HepG2 (cell line): ENCODE data around the gene RAB1B. TPM values are rescaled to one million over a fixed set of nuclear protein-coding genes. Genes with fewer than 3 reads are reported as not detected.
A peak's percentile ranks its signal among the peaks of the same experiment; 100 is the strongest.

Source experiments
- ATAC-seq: fragments of 200-7000 bp; cut with Tn5 transposase; 3 replicates; pipeline ENCODE4 v1.9.1; 2020; ENCODE audit warnings: mild to moderate bottlenecking, moderate library complexity
- BruUV-seq: library from RNA; stranded (reverse); fragments of 400-500 nt; replicated peaks from 2 replicates; lab custom pipeline; 2021; lab: Mats Ljungman, UMichigan
- CTCF ChIA-PET: fragments of 300-600 bp; formaldehyde crosslinking; extraction: SDS; loops from one replicate; lab custom pipeline; 2021; ENCODE audit warnings: low total read pairs, inconsistent platforms, low intra/inter-chr PET ratio; lab: Yijun Ruan, JAX
- POLR2A ChIA-PET: fragments of 350-600 bp; sonication (Branson Sonifier 250); formaldehyde crosslinking; loops from one replicate; lab custom pipeline; 2020; ENCODE audit warnings: antibody characterized with exemption, inconsistent platforms; lab: Yijun Ruan, JAX
- DNase-seq: peaks from one replicate; pipeline ENCODE4 v3.0.0-alpha.2; 2015; ENCODE audit warnings: low spot score
- FAIRE-seq: peaks from 3 replicates; lab custom pipeline; 2011; peaks lifted over from hg19 to GRCh38; lab: Jason Lieb, UNC
- H2AFZ ChIP-seq: one replicate; pipeline ENCODE4 v1.6.1; 2011; ENCODE audit warnings: low read length, inconsistent platforms
- H3K27ac ChIP-seq: fragments of 300-600 bp; 3 replicates; pipeline ENCODE4 v1.8.0; 2011; ENCODE audit warnings: mixed run types, mild to moderate bottlenecking, mixed read lengths, low read length, inconsistent platforms; ENCODE audit not compliant: insufficient read depth; ENCODE audit errors: extremely low read length
- H3K27me3 ChIP-seq, 2 experiments: fragments of 200-600 bp in 1 of 2; 2 replicates in 1 of 2; 3 replicates in 1 of 2; pipeline versions ENCODE4 v1.6.0 to v1.8.0; 2011; ENCODE audit warnings: low read length in 2 of 2, mild to moderate bottlenecking in 2 of 2, moderate library complexity in 2 of 2, inconsistent platforms in 1 of 2; ENCODE audit not compliant: insufficient read depth in 2 of 2, control insufficient read depth in 1 of 2
- H3K36me3 ChIP-seq, 2 experiments: fragments of 200-600 bp in 1 of 2; replicated peaks in 1 of 2; 2 replicates in 1 of 2; 3 replicates in 1 of 2; pipeline versions ENCODE4 v1.5.1 to v1.8.0; 2011; ENCODE audit warnings: low read length in 2 of 2, inconsistent platforms in 1 of 2; ENCODE audit not compliant: insufficient read depth in 2 of 2, control insufficient read depth in 1 of 2
- H3K4me1 ChIP-seq: 2 replicates; pipeline ENCODE4 v1.5.1; 2012; ENCODE audit warnings: low read length, inconsistent platforms; ENCODE audit not compliant: insufficient read depth
- H3K4me2 ChIP-seq: 2 replicates; pipeline ENCODE4 v1.6.0; 2011; ENCODE audit warnings: low read depth, low read length, inconsistent platforms
- H3K4me3 ChIP-seq, 3 experiments: fragments of 200-600 bp in 1 of 3; sonication (generic), shearing (Covaris generic) in 1 of 3; replicated peaks in 1 of 3; 2 replicates each; pipeline ENCODE4 v1.5.1; 2011 to 2016; ENCODE audit warnings: low read length in 3 of 3, inconsistent platforms in 2 of 3, low read depth in 2 of 3, mild to moderate bottlenecking in 2 of 3, control low read depth in 1 of 3, mixed read lengths in 1 of 3; ENCODE audit not compliant: insufficient read depth in 1 of 3
- H3K79me2 ChIP-seq: one replicate; pipeline ENCODE4 v1.6.1; 2011; ENCODE audit warnings: low read length, inconsistent platforms; ENCODE audit not compliant: insufficient read depth
- H3K9ac ChIP-seq: 2 replicates; pipeline ENCODE4 v1.6.0; 2011; ENCODE audit warnings: mild to moderate bottlenecking, low read depth, low read length, inconsistent platforms; ENCODE audit not compliant: insufficient read depth
- H3K9me3 ChIP-seq: 2 replicates; pipeline ENCODE4 v1.5.1; 2012; ENCODE audit warnings: mild to moderate bottlenecking, low read length
- H4K20me1 ChIP-seq: 2 replicates; pipeline ENCODE4 v1.6.0; 2011; ENCODE audit warnings: inconsistent platforms, mild to moderate bottlenecking, low read length, moderate library complexity; ENCODE audit not compliant: insufficient read depth
- FOXK1 ChIP-seq: sonication (generic); formaldehyde crosslinking; IDR thresholded peaks from 2 replicates; pipeline ENCODE4 v1.4.0; 2020; ENCODE audit warnings: low read depth, missing genetic modification reagents, borderline replicate concordance
- HOXA9 ChIP-seq: sonication (generic); formaldehyde crosslinking; IDR thresholded peaks from 2 replicates; pipeline ENCODE4 v1.8.1; 2022; ENCODE audit warnings: missing genetic modification reagents, mild to moderate bottlenecking, moderate library complexity, borderline replicate concordance
- MED13 ChIP-seq: sonication (generic); formaldehyde crosslinking; IDR thresholded peaks from 2 replicates; pipeline ENCODE4 v1.5.0; 2020; ENCODE audit warnings: missing genetic modification reagents
- SMAD3 ChIP-seq: sonication (generic); formaldehyde crosslinking; IDR thresholded peaks from 2 replicates; pipeline ENCODE4 v1.4.0; 2020; ENCODE audit warnings: missing genetic modification reagents
- ZNF160 ChIP-seq: sonication (generic); formaldehyde crosslinking; IDR thresholded peaks from 2 replicates; pipeline ENCODE4 v1.8.0; 2022; ENCODE audit warnings: mild to moderate bottlenecking, inconsistent platforms, missing genetic modification reagents
- WGBS: methylation state at CpG from one replicate; pipeline ENCODE4 v1.1.6; 2017; ENCODE audit warnings: low lambda C conversion rate; 5-methylcytosine and 5-hydroxymethylcytosine counted together
- in situ Hi-C: cut with HindIII; loops from 2 replicates; pipeline ENCODE4 v1.10.0; 2017; ENCODE audit warnings: low pct_unique_long_range_greater_than_20kb; ENCODE audit not compliant: extremely low pct_ligation_motif_present
- intact Hi-C: fragments of 100-400 bp; cut with micrococcal nuclease; formaldehyde crosslinking; loops from one replicate; pipeline ENCODE4 v1.10.0; 2022; ENCODE audit not compliant: unreplicated experiment
- polyA plus RNA-seq, 8 experiments: library from polyadenylated mRNA; depleted of rRNA in 3 of 8; stranded (reverse) in 7 of 8; unstranded in 1 of 8; fragments of >200 nt; fragmentation: Illumina TruSeq in 4 of 8; extraction: Trizol in 4 of 8; gene quantifications; 2 replicates each; pipeline versions ENCODE4 v1.2.1 to v1.2.3, GENCODE V29; 2011 to 2016; ENCODE audit warnings: low read depth in 4 of 8, missing spikeins in 1 of 8, mixed read lengths in 1 of 8; ENCODE audit not compliant: insufficient read depth in 1 of 8
- total RNA-seq, 5 experiments: library from RNA; depleted of rRNA; stranded (reverse); fragments of >200 nt; fragmentation: Illumina TruSeq; extraction: Trizol; gene quantifications; 2 replicates each; pipeline ENCODE4 v1.2.3, GENCODE V29; 2016; ENCODE audit warnings: low read depth in 1 of 5
- TF ChIP-seq, protein P1 (sequence below): sonication (generic); formaldehyde crosslinking; IDR thresholded peaks from 2 replicates; pipeline ENCODE4 v1.5.0; 2020; ENCODE audit warnings: mild to moderate bottlenecking, missing genetic modification reagents, moderate library complexity
- TF ChIP-seq, protein P2 (sequence below): sonication (generic); formaldehyde crosslinking; IDR thresholded peaks from 2 replicates; pipeline ENCODE4 v1.4.0; 2020; ENCODE audit warnings: missing genetic modification reagents, borderline replicate concordance
- TF ChIP-seq, protein P3 (sequence below): sonication (generic); formaldehyde crosslinking; conservative IDR thresholded peaks from 2 replicates; pipeline ENCODE4 v1.4.0; 2020; ENCODE audit warnings: mild to moderate bottlenecking, missing genetic modification reagents, moderate library complexity

RAB1B gene
- total and polyA plus RNA-seq, 2 of the 13 experiments (the other 11 are each of a cell fraction or from before 2014, with no cell fraction given), result 77.9 to 87.9 TPM

DNA sequence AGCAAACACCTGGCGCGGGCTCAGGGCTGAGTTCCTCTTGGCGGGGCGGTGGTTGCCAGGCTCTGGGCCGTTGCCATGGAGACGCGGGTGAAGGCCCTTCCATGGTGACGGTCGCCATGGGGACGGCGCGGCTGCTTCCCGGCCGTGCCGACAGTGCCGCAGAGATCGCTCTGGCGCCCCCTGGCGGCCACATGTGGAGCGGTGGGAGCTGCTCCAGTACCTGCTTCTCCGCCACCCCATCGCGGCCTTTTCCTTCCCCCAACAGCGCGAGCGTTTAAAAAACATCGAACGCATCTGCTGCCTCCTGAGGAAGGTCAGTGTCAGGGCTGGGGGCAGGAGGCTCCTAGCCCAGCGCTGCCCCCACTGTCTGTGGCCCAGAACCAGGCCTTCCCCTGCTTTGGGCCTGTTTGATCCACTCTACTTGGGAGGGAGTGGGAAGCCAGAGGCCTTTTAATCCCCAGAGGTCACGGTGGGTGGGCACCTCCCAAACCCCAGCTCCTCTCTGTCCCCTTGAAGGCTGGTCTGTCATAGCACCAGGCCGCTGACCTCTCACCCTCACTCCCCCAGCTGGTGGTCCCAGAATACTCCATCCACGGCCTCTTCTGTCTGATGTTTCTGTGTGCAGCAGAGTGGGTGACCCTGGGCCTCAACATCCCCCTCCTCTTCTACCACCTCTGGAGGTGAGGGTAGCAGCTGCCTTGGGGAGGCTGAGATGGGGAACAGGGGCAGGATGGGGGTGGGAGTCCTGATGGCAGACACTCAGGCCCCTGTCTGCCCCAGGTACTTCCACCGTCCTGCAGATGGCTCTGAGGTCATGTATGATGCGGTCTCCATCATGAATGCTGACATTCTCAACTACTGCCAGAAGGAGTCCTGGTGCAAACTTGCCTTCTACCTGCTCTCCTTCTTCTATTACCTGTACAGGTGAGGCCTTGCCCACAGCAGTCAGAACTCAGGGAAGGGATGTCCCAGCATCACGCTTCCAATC lies 14.3 kb downstream of the RAB1B start:
- POLR2A ChIA-PET, result interaction anchor here (1.3 to 2.3 kb wide), 4 partner anchors 8 to 53 kb away, joined by 3 to 9 read pairs (median 6); partner anchors contain the start of genes RAB1B and RIN1
- no peak overlapping the region for H3K9ac ChIP-seq
- TF ChIP-seq, protein P1, sequence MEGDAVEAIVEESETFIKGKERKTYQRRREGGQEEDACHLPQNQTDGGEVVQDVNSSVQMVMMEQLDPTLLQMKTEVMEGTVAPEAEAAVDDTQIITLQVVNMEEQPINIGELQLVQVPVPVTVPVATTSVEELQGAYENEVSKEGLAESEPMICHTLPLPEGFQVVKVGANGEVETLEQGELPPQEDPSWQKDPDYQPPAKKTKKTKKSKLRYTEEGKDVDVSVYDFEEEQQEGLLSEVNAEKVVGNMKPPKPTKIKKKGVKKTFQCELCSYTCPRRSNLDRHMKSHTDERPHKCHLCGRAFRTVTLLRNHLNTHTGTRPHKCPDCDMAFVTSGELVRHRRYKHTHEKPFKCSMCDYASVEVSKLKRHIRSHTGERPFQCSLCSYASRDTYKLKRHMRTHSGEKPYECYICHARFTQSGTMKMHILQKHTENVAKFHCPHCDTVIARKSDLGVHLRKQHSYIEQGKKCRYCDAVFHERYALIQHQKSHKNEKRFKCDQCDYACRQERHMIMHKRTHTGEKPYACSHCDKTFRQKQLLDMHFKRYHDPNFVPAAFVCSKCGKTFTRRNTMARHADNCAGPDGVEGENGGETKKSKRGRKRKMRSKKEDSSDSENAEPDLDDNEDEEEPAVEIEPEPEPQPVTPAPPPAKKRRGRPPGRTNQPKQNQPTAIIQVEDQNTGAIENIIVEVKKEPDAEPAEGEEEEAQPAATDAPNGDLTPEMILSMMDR (CRISPR knock-in tag), result peak; percentile 98
- peak; percentile 27; the same call in 1 of the 2 replicates for TF ChIP-seq FOXK1 (CRISPR knock-in tag)
- TF ChIP-seq MED13 (CRISPR knock-in tag), result no peak
- no peak for TF ChIP-seq HOXA9 (CRISPR knock-in tag)
- TF ChIP-seq SMAD3 (CRISPR knock-in tag), result 0 out of 2 replicates have a peak, but pooled peaks have one; percentile 32
- TF ChIP-seq ZNF160 (CRISPR knock-in tag), result 0 out of 2 replicates have a peak, but pooled peaks have one; percentile 26
- TF ChIP-seq, protein P2, sequence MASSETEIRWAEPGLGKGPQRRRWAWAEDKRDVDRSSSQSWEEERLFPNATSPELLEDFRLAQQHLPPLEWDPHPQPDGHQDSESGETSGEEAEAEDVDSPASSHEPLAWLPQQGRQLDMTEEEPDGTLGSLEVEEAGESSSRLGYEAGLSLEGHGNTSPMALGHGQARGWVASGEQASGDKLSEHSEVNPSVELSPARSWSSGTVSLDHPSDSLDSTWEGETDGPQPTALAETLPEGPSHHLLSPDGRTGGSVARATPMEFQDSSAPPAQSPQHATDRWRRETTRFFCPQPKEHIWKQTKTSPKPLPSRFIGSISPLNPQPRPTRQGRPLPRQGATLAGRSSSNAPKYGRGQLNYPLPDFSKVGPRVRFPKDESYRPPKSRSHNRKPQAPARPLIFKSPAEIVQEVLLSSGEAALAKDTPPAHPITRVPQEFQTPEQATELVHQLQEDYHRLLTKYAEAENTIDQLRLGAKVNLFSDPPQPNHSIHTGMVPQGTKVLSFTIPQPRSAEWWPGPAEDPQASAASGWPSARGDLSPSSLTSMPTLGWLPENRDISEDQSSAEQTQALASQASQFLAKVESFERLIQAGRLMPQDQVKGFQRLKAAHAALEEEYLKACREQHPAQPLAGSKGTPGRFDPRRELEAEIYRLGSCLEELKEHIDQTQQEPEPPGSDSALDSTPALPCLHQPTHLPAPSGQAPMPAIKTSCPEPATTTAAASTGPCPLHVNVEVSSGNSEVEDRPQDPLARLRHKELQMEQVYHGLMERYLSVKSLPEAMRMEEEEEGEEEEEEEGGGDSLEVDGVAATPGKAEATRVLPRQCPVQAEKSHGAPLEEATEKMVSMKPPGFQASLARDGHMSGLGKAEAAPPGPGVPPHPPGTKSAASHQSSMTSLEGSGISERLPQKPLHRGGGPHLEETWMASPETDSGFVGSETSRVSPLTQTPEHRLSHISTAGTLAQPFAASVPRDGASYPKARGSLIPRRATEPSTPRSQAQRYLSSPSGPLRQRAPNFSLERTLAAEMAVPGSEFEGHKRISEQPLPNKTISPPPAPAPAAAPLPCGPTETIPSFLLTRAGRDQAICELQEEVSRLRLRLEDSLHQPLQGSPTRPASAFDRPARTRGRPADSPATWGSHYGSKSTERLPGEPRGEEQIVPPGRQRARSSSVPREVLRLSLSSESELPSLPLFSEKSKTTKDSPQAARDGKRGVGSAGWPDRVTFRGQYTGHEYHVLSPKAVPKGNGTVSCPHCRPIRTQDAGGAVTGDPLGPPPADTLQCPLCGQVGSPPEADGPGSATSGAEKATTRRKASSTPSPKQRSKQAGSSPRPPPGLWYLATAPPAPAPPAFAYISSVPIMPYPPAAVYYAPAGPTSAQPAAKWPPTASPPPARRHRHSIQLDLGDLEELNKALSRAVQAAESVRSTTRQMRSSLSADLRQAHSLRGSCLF (CRISPR knock-in tag), result no peak
- TF ChIP-seq, protein P3, sequence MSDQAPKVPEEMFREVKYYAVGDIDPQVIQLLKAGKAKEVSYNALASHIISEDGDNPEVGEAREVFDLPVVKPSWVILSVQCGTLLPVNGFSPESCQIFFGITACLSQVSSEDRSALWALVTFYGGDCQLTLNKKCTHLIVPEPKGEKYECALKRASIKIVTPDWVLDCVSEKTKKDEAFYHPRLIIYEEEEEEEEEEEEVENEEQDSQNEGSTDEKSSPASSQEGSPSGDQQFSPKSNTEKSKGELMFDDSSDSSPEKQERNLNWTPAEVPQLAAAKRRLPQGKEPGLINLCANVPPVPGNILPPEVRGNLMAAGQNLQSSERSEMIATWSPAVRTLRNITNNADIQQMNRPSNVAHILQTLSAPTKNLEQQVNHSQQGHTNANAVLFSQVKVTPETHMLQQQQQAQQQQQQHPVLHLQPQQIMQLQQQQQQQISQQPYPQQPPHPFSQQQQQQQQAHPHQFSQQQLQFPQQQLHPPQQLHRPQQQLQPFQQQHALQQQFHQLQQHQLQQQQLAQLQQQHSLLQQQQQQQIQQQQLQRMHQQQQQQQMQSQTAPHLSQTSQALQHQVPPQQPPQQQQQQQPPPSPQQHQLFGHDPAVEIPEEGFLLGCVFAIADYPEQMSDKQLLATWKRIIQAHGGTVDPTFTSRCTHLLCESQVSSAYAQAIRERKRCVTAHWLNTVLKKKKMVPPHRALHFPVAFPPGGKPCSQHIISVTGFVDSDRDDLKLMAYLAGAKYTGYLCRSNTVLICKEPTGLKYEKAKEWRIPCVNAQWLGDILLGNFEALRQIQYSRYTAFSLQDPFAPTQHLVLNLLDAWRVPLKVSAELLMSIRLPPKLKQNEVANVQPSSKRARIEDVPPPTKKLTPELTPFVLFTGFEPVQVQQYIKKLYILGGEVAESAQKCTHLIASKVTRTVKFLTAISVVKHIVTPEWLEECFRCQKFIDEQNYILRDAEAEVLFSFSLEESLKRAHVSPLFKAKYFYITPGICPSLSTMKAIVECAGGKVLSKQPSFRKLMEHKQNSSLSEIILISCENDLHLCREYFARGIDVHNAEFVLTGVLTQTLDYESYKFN (CRISPR knock-in tag), result peak; percentile 37; the same call in 1 of the 2 replicates

More for the DNA sequence above, 14.3 kb downstream of the RAB1B start:
- Histone ChIP-seq H3K36me3 (peaks cover 5 to 23% of the 10 kb centered on the region in 2 experiments; a peak in 4 of 5 replicates), H3K4me1 (peaks cover 60% of the 10 kb centered on the region), H4K20me1 (peaks cover 4% of the 10 kb centered on the region), H3K79me2 (peaks cover 21% of the 10 kb centered on the region), H3K27ac (no peak overlapping the region), H3K9me3 (no peaks in the 10 kb centered on the region), H2AFZ (no peak overlapping the region), H3K27me3 (peaks cover 3 to 9% of the 10 kb centered on the region in 2 experiments; a peak in 3 of 5 replicates), H3K4me2 (peak overlapping the region; percentile 46), H3K4me3 (no peak overlapping the region)
- 51% methylated on average over 9 of the region's 35 CpGs for WGBS
- intact Hi-C loops (no loop called here), in situ Hi-C loops (no loop called here)
- ATAC-seq (peak; percentile 75), DNase-seq (peak; percentile 93), FAIRE-seq (peak; percentile 60)
- BruUV-seq, result no TSS peak
- CTCF ChIA-PET, result interaction anchor here (1.7 to 1.8 kb wide), 2 partner anchors 45 to 60 kb away, joined by 8 to 26 read pairs; no protein-coding TSS in a partner anchor
